ENCODE measurements around the gene DIAPH2.
"Not testable (repeated sequence)": the region's sequence is repeated elsewhere in the genome, so short reads cannot be mapped to it uniquely, and the experiment has no call there.

Gene DIAPH2

GRCh38 chrX:96835660-96836289, 151.1 kb downstream of the DIAPH2 start:
- TF ChIP-seq POLR2AphosphoS5 (IDR thresholded peaks at IDR 0.05; ENCODE audit: low read depth, low read length) (no peak), POLR2A (IDR thresholded peaks at IDR 0.05; ENCODE audit: low read depth, low read length) (no peak), TAF1 (IDR thresholded peaks at IDR 0.05; ENCODE audit: borderline replicate concordance, low read depth, low read length) (no peak)
- DNase-seq (ENCODE audit: insufficient read length) (no peak), FAIRE-seq (peak; percentile 73)

GRCh38 chrX:96837808-96838207, 153.2 kb downstream of the DIAPH2 start:
- DNase-seq (ENCODE audit: insufficient read length) (no peak), FAIRE-seq (no peak)
- TF ChIP-seq TAF1 (IDR thresholded peaks at IDR 0.05; ENCODE audit: borderline replicate concordance, low read depth, low read length): no peak

- no peak for TF ChIP-seq POLR2AphosphoS5 (IDR thresholded peaks at IDR 0.05; ENCODE audit: low read depth, low read length)
- TF ChIP-seq POLR2A (IDR thresholded peaks at IDR 0.05; ENCODE audit: low read depth, low read length): no peak
- TF ChIP-seq TAF1 (IDR thresholded peaks at IDR 0.05; ENCODE audit: borderline replicate concordance, low read depth, low read length): no peak
- DNase-seq (ENCODE audit: insufficient read length) (no peak), FAIRE-seq (no peak)
Measured at GRCh38 chrX:96838537-96838936, 153.9 kb downstream of the DIAPH2 start.

DNA sequence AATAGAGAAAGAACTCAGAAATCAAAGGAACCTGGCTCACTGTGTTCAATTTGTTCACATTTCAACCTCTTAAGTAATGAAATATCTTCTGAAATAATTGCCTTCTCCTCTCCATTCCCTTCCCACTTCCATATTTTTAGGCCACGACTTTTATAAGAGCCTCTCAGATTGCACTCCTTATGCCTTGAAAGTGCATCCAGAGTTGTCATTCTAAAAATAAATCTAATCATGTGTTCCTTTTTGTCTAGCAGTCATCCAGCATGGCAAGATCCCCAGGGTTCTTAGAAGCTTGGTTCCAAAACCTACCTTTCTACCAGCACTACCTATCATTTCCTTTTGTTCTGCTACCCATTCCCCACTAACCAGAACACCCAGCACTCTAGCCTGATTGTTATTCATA, 156.7 kb downstream of the DIAPH2 start:
- no peak for FAIRE-seq
- TF ChIP-seq POLR2A (IDR thresholded peaks at IDR 0.05; ENCODE audit: low read depth, low read length): no peak
- TF ChIP-seq POLR2AphosphoS5 (IDR thresholded peaks at IDR 0.05; ENCODE audit: low read depth, low read length): no peak
- no peak for TF ChIP-seq TAF1 (IDR thresholded peaks at IDR 0.05; ENCODE audit: borderline replicate concordance, low read depth, low read length)
- DNase-seq (ENCODE audit: insufficient read length): no peak

DNA sequence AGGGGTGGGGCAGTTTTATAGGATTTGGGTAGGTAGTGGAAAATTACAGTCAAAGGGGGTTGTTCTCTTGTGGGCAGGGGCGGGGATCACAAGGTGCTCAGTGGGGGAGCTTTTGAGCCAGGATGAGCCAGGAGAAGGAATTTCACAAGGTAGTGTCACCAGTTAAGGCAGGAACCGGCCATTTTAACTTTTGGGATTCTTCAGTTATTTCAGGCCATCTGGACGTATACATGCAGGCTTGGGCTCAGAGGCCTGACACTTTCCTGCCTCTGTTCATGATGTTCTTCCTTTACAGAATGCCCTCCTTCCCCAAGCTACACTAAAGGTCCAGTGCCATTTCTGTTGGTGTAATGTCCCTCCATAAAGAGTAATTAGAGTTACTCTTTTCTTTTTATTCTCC, 157.2 kb downstream of the DIAPH2 start:
- DNase-seq (ENCODE audit: insufficient read length); FAIRE-seq: not testable (repeated sequence)

- FAIRE-seq (no peak), DNase-seq (ENCODE audit: insufficient read length) (no peak)
- TF ChIP-seq POLR2A (IDR thresholded peaks at IDR 0.05; ENCODE audit: low read depth, low read length): no peak
Measured at GRCh38 chrX:96843566-96843965, 158.9 kb downstream of the DIAPH2 start.

GRCh38 chrX:96846841-96847240, 162.2 kb downstream of the DIAPH2 start:
- TF ChIP-seq TAF1 (IDR thresholded peaks at IDR 0.05; ENCODE audit: borderline replicate concordance, low read depth, low read length) (no peak), POLR2A (IDR thresholded peaks at IDR 0.05; ENCODE audit: low read depth, low read length) (no peak), POLR2AphosphoS5 (IDR thresholded peaks at IDR 0.05; ENCODE audit: low read depth, low read length) (no peak)
- no peak for FAIRE-seq
- no peak for DNase-seq (ENCODE audit: insufficient read length)

DNA sequence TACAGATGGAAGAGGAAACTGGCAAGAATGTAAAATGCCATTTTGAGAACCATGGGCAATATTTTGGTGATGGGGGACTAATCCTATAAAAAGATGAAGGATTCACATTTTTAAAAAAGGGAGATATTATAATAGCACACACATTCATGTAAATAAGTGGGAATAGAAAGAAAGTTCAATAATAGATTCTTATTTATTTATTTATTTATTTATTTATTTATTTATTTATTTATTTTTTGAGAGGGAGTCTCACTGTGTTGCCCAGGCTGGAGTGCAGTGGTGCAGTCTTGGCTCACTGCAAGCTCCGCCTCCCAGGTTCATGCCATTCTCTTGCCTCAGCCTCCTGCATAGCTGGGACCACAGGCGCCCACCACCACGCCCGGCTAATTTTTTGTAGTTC, 174.8 kb downstream of the DIAPH2 start:
- not testable (repeated sequence) for FAIRE-seq; DNase-seq (ENCODE audit: insufficient read length)

- no peak for FAIRE-seq
- TF ChIP-seq POLR2AphosphoS5 (IDR thresholded peaks at IDR 0.05; ENCODE audit: low read depth, low read length): no peak
- TF ChIP-seq TAF1 (IDR thresholded peaks at IDR 0.05; ENCODE audit: borderline replicate concordance, low read depth, low read length): no peak
- no peak for TF ChIP-seq POLR2A (IDR thresholded peaks at IDR 0.05; ENCODE audit: low read depth, low read length)
- no peak for DNase-seq (ENCODE audit: insufficient read length)
Measured at GRCh38 chrX:96861218-96861617, 176.6 kb downstream of the DIAPH2 start.

DNA sequence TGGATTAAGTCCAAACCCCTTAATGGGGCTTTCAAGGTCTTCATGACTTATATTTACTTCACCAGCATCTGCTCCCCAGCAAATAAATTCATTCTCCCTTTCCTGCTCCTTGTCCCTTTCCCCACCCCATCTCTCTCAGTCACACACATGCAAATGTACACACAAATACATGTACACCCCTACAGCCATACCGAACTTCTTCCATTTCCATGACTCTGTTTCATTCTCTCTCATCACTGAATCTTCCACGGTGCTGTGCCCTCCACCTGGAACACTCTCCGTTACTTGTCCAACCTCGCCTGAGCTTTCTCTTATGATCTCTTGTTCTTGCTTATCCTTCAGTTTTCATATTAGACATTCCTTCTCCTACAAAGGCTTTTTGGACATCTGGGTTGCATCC, 177.0 kb downstream of the DIAPH2 start:
- DNase-seq (ENCODE audit: insufficient read length) (no peak), FAIRE-seq (no peak)
- TF ChIP-seq POLR2A (IDR thresholded peaks at IDR 0.05; ENCODE audit: low read depth, low read length) (no peak), POLR2AphosphoS5 (IDR thresholded peaks at IDR 0.05; ENCODE audit: low read depth, low read length) (no peak), TAF1 (IDR thresholded peaks at IDR 0.05; ENCODE audit: borderline replicate concordance, low read depth, low read length) (no peak)

GRCh38 chrX:96883608-96884007, 199.0 kb downstream of the DIAPH2 start, which contains the start of gene RPA4:
TSS of gene RPA4 (plus strand) at chrX:96883908. CDS start at chrX:96884311, 403 bp downstream.
- TF ChIP-seq TAF1 (IDR thresholded peaks at IDR 0.05; ENCODE audit: borderline replicate concordance, low read depth, low read length) (no peak), POLR2AphosphoS5 (IDR thresholded peaks at IDR 0.05; ENCODE audit: low read depth, low read length) (no peak), POLR2A (IDR thresholded peaks at IDR 0.05; ENCODE audit: low read depth, low read length) (no peak)
- FAIRE-seq (no peak), DNase-seq (ENCODE audit: insufficient read length) (no peak)

GRCh38 chrX:96884027-96884426, 199.4 kb downstream of the DIAPH2 start:
- TF ChIP-seq TAF1 (IDR thresholded peaks at IDR 0.05; ENCODE audit: borderline replicate concordance, low read depth, low read length) (no peak), POLR2A (IDR thresholded peaks at IDR 0.05; ENCODE audit: low read depth, low read length) (no peak), POLR2AphosphoS5 (IDR thresholded peaks at IDR 0.05; ENCODE audit: low read depth, low read length) (no peak)
- no peak for DNase-seq (ENCODE audit: insufficient read length)
- FAIRE-seq: no peak

GRCh38 chrX:96889726-96890125, 205.1 kb downstream of the DIAPH2 start:
- TF ChIP-seq POLR2A (IDR thresholded peaks at IDR 0.05; ENCODE audit: low read depth, low read length) (no peak), TAF1 (IDR thresholded peaks at IDR 0.05; ENCODE audit: borderline replicate concordance, low read depth, low read length) (no peak), POLR2AphosphoS5 (IDR thresholded peaks at IDR 0.05; ENCODE audit: low read depth, low read length) (no peak)
- FAIRE-seq (no peak), DNase-seq (ENCODE audit: insufficient read length) (no peak)

Measured in GM12892 (cell line).